PC-9 (cell line): ENCODE data around the gene ABHD16B. TPM values are rescaled to one million over a fixed set of nuclear protein-coding genes. Genes with fewer than 3 reads are reported as not detected.
A peak's percentile ranks its signal among the peaks of the same experiment; 100 is the strongest.

Experiments used
- BruUV-seq: library from RNA; stranded (reverse); fragments of 400-500 nt; replicated peaks from 2 replicates; lab custom pipeline; 2021; lab: Mats Ljungman, UMichigan
- CTCF ChIA-PET: fragments of 300-600 bp; sonication (Branson Sonifier 250); formaldehyde crosslinking; loops from one replicate; lab custom pipeline; 2022; ENCODE audit warnings: antibody characterized with exemption; lab: Charles Lee
- POLR2A ChIA-PET: fragments of 300-600 bp; sonication (Branson Sonifier 250); formaldehyde crosslinking; loops from one replicate; lab custom pipeline; 2022; ENCODE audit warnings: antibody characterized with exemption; ENCODE audit not compliant: unreplicated experiment; lab: Charles Lee
- DNase-seq, 2 experiments: peaks; one replicate each; pipeline versions ENCODE4 v3.0.0 to v3.0.0-alpha.2; 2015 to 2022; ENCODE audit warnings: mixed read lengths in 1 of 2
- H2AFZ ChIP-seq: fragments of 200-600 bp; sonication (generic); 2 replicates; pipeline ENCODE4 v1.8.1; 2017; ENCODE audit warnings: antibody characterized with exemption
- H3F3A ChIP-seq: fragments of 200-600 bp; sonication (generic); 2 replicates; pipeline ENCODE4 v1.8.1; 2017; ENCODE audit warnings: antibody characterized with exemption, mild to moderate bottlenecking, low read depth; ENCODE audit not compliant: insufficient read depth
- H3K27ac ChIP-seq: fragments of 200-600 bp; sonication (generic); 2 replicates; pipeline ENCODE4 v1.6.1; 2016; ENCODE audit warnings: mixed run types
- H3K27me3 ChIP-seq: fragments of 200-600 bp; sonication (generic); 2 replicates; pipeline ENCODE4 v1.6.1; 2016; ENCODE audit warnings: low read depth, mixed run types; ENCODE audit not compliant: insufficient read depth
- H3K36me3 ChIP-seq: fragments of 200-600 bp; sonication (generic); 2 replicates; pipeline ENCODE4 v1.6.1; 2016; ENCODE audit warnings: low read depth, mixed run types
- H3K4me1 ChIP-seq: fragments of 200-600 bp; sonication (generic); replicated peaks from 2 replicates; pipeline ENCODE4 v1.6.1; 2016; ENCODE audit warnings: mixed run types; ENCODE audit not compliant: insufficient read depth
- H3K4me2 ChIP-seq: fragments of 200-600 bp; sonication (generic); 2 replicates; pipeline ENCODE4 v1.6.1; 2017; ENCODE audit warnings: mixed run types
- H3K4me3 ChIP-seq: fragments of 200-600 bp; sonication (generic); 2 replicates; pipeline ENCODE4 v1.6.1; 2016; ENCODE audit warnings: mixed run types
- H3K79me2 ChIP-seq: fragments of 200-600 bp; sonication (generic); 2 replicates; pipeline ENCODE4 v1.6.1; 2017; ENCODE audit warnings: low read depth, mixed run types
- H3K9me2 ChIP-seq: fragments of 200-600 bp; sonication (generic); 2 replicates; pipeline ENCODE4 v1.8.1; 2017; ENCODE audit warnings: mild to moderate bottlenecking; ENCODE audit not compliant: insufficient read depth
- H3K9me3 ChIP-seq: fragments of 200-600 bp; sonication (generic); 2 replicates; pipeline ENCODE4 v1.8.1; 2016; ENCODE audit warnings: low read depth; ENCODE audit not compliant: insufficient read depth
- H4K20me1 ChIP-seq: fragments of 200-600 bp; sonication (generic); 2 replicates; pipeline ENCODE4 v1.8.1; 2017; ENCODE audit not compliant: insufficient read depth
- EZH2 ChIP-seq: fragments of 200-600 bp; sonication (generic); IDR thresholded peaks from 2 replicates; pipeline ENCODE4 v1.8.0; 2017; ENCODE audit warnings: antibody characterized with exemption, low read depth
- intact Hi-C: fragments of 100-400 bp; cut with micrococcal nuclease; formaldehyde crosslinking; loops from one replicate; pipeline ENCODE4 v1.10.0; 2022; ENCODE audit not compliant: unreplicated experiment
- total RNA-seq: library from RNA; stranded (reverse); gene quantifications from 2 replicates; pipeline ENCODE4 v1.2.3, GENCODE V29; 2021
- TF ChIP-seq, protein P1 (sequence below): fragments of 200-600 bp; sonication (generic); conservative IDR thresholded peaks from 2 replicates; pipeline ENCODE4 v1.6.1; 2017; ENCODE audit warnings: mixed run types, antibody characterized with exemption, mild to moderate bottlenecking, moderate library complexity

Gene ABHD16B
- total RNA-seq, 1 experiment from 2014 or later, result not detected

DNA sequence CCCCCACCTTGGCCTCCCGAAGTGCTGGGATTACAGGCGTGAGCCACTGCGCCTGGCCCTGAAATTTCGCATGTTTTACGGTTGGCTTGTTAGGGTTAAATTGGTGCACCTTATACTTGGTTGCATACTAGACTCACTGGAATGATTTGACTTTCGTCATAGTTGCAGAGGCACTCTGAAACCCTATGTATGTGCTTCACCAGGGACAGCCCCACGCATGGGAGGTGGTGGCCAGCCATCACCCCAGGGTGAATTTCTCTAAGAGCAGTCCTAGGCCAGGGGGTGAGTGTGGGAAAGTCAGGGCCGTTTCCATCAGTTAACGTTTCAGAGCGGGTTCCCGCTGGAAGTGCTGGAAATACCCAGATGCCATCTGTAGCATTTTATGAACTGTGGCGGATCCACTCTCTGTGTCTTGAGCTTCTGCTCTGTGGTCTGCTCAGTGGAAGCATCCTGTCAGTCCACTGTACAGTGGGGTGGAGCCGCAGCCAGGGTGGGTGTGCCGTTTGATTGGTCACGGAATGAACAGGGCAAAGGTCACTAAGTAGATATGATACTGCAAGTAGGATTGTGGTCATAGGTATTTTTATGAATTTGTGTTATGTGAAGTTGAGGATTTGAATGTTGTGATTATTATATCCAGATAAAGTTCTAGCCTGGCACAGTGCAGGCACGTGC lies 46.8 kb downstream of the ABHD16B start:
- H3K4me3 ChIP-seq, result no peak overlapping the region
- no peak overlapping the region for H3K4me2 ChIP-seq
- intact Hi-C loops, result no loop called here
- no peaks in the 10 kb centered on the region for H3K9me3 ChIP-seq
- no peak for DNase-seq
- H4K20me1 ChIP-seq, result peaks cover 77% of the 10 kb centered on the region
- peaks cover 97% of the 10 kb centered on the region for H3K79me2 ChIP-seq
- no TSS peak for BruUV-seq
- H3K36me3 ChIP-seq, result no peaks in the 10 kb centered on the region
- ChIA-PET CTCF (no interaction called here), POLR2A (no interaction called here)
- TF ChIP-seq EZH2, result no peak
- TF ChIP-seq, protein P1, sequence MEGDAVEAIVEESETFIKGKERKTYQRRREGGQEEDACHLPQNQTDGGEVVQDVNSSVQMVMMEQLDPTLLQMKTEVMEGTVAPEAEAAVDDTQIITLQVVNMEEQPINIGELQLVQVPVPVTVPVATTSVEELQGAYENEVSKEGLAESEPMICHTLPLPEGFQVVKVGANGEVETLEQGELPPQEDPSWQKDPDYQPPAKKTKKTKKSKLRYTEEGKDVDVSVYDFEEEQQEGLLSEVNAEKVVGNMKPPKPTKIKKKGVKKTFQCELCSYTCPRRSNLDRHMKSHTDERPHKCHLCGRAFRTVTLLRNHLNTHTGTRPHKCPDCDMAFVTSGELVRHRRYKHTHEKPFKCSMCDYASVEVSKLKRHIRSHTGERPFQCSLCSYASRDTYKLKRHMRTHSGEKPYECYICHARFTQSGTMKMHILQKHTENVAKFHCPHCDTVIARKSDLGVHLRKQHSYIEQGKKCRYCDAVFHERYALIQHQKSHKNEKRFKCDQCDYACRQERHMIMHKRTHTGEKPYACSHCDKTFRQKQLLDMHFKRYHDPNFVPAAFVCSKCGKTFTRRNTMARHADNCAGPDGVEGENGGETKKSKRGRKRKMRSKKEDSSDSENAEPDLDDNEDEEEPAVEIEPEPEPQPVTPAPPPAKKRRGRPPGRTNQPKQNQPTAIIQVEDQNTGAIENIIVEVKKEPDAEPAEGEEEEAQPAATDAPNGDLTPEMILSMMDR, result no peak
- no peaks in the 10 kb centered on the region for H3K27me3 ChIP-seq
- H2AFZ ChIP-seq, result no peak overlapping the region
- H3K27ac ChIP-seq, result no peak overlapping the region
- no peaks in the 10 kb centered on the region for H3K4me1 ChIP-seq
- no peaks in the 10 kb centered on the region for H3K9me2 ChIP-seq
- peaks cover 4% of the 10 kb centered on the region; the same call in 1 of the 2 replicates for H3F3A ChIP-seq

DNA sequence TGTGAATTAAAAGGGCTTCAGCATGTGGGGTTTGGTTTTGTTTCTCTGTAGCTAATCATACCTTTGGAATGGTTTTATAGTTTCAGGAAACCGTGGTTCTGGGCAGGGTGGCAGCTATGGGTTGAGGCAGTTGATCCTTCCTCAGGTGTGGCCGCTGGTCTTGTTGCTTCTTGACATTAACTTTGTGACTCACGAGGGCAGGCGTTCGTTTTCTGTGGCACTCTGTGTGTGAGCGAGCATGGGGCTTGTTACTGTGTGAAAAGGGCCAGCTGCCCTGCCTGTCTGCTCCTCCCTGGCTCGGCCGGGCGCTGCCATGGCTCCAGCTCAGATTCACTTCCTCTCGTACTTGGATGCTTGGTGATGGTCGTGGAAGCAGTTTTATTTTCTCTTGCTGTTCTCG lies 49.9 kb downstream of the ABHD16B start:
- Histone ChIP-seq H3K27ac (peak overlapping the region; percentile 12; the same call in 1 of the 2 replicates), H3K36me3 (peaks cover 13% of the 10 kb centered on the region), H3K4me3 (no peak overlapping the region), H3F3A (peaks cover 16% of the 10 kb centered on the region; the same call in 1 of the 2 replicates), H3K4me2 (no peak overlapping the region), H3K9me2 (no peaks in the 10 kb centered on the region), H3K9me3 (no peaks in the 10 kb centered on the region), H3K27me3 (no peaks in the 10 kb centered on the region), H3K4me1 (no peaks in the 10 kb centered on the region), H2AFZ (no peak overlapping the region), H4K20me1 (peaks cover 85% of the 10 kb centered on the region), H3K79me2 (peaks cover 95% of the 10 kb centered on the region)
- intact Hi-C loops, result no loop called here
- DNase-seq, result peak in 1 of 2 experiments; percentile 64
- POLR2A ChIA-PET, result interaction anchor here (0.6 to 0.8 kb wide), 2 partner anchors 81 to 228 kb away, joined by 4 to 8 read pairs; no protein-coding TSS in a partner anchor
- CTCF ChIA-PET, result interaction anchor here (0.6 kb wide), 1 partner anchor 69 kb away, joined by 3 read pairs; no protein-coding TSS in a partner anchor
- TF ChIP-seq, protein P1, result no peak
- no peak for TF ChIP-seq EZH2
- BruUV-seq, result no TSS peak

Other genes with a start within 250 kb of the ABHD16B start
- gene GMEB2, start 234.4 kb upstream of the ABHD16B start, total RNA-seq, result 18.9 and 19.3 TPM in 2 replicates
- gene STMN3, start 208.1 kb upstream of the ABHD16B start, total RNA-seq, result 24.3 and 24.4 TPM in 2 replicates
- gene RTEL1, start 203.2 kb upstream of the ABHD16B start, total RNA-seq, result 36.0 and 37.4 TPM in 2 replicates
- gene TNFRSF6B, start 164.8 kb upstream of the ABHD16B start, total RNA-seq, result not detected in 2 replicates
- 59.1 and 71.1 TPM in 2 replicates for gene ARFRP1, start 153.5 kb upstream of the ABHD16B start, total RNA-seq
- 27.2 and 31.4 TPM in 2 replicates for gene ZGPAT, start 153.5 kb upstream of the ABHD16B start, total RNA-seq
- gene LIME1, start 124.8 kb upstream of the ABHD16B start, total RNA-seq, result 18.7 and 24.8 TPM in 2 replicates
- gene SLC2A4RG, start 121.7 kb upstream of the ABHD16B start, total RNA-seq, result 167 and 233 TPM in 2 replicates
- gene ZBTB46, start 30.2 kb upstream of the ABHD16B start, total RNA-seq, result 3.6 and 4.9 TPM in 2 replicates
- gene TPD52L2, start 3.8 kb downstream of the ABHD16B start, total RNA-seq, result 149 and 158 TPM in 2 replicates
- gene DNAJC5, start 33.6 kb downstream of the ABHD16B start, total RNA-seq, result 47.0 and 48.1 TPM in 2 replicates
- gene UCKL1, start 94.9 kb downstream of the ABHD16B start, total RNA-seq, result 51.7 and 55.1 TPM in 2 replicates
- gene ZNF512B, start 108.4 kb downstream of the ABHD16B start, total RNA-seq, result 24.3 and 28.1 TPM in 2 replicates
- 14.4 and 18.7 TPM in 2 replicates for gene SAMD10, start 118.1 kb downstream of the ABHD16B start, total RNA-seq
- gene PRPF6, start 119.6 kb downstream of the ABHD16B start, total RNA-seq, result 103 and 111 TPM in 2 replicates
- 3.8 and 6.4 TPM in 2 replicates for gene C20orf204, start 174.7 kb downstream of the ABHD16B start, total RNA-seq
- 0.83 TPM in 1 of 2 replicates, not detected in the other for gene SOX18, start 188.1 kb downstream of the ABHD16B start, total RNA-seq
- 100 and 156 TPM in 2 replicates for gene TCEA2, start 201.7 kb downstream of the ABHD16B start, total RNA-seq
- 33.3 and 39.2 TPM in 2 replicates for gene RGS19, start 218.0 kb downstream of the ABHD16B start, total RNA-seq
- 1.5 and 2.7 TPM in 2 replicates for gene OPRL1, start 218.6 kb downstream of the ABHD16B start, total RNA-seq
- not detected in 2 replicates for gene LKAAEAR1, start 222.9 kb downstream of the ABHD16B start, total RNA-seq
- gene NPBWR2, start 246.1 kb downstream of the ABHD16B start, total RNA-seq, result not detected in 2 replicates